Body of pancreas (tissue), 4 donors: ENCODE measurements around the gene ARHGEF3.

Experiments
- CTCF ChIP-seq, 7 experiments: fragments of 450-650 bp in 4 of 7; fragments of 200-600 bp in 3 of 7; sonication (generic) in 3 of 7; IDR thresholded peaks; one replicate each; pipeline ENCODE4 v1.5.1; 2016 to 2019; ENCODE audit warnings: antibody characterized with exemption in 7 of 7
- POLR2A ChIP-seq, 3 donors: fragments of 450-650 bp; IDR thresholded peaks; one replicate each; pipeline ENCODE4 v1.6.1; 2016; ENCODE audit warnings: antibody characterized with exemption in 3 of 3, mild to moderate bottlenecking in 2 of 3

GRCh38 chr3:56754741-56755417, 46.9 kb downstream of the ARHGEF3 start:
- TF ChIP-seq CTCF (IDR thresholded peaks at IDR 0.05) = no peak
- no peak for TF ChIP-seq POLR2A (IDR thresholded peaks at IDR 0.05)
